ENCODE measurements around the gene ECHS1. TPM values are rescaled to one million over a fixed set of nuclear protein-coding genes. Genes with fewer than 3 reads are reported as not detected.

Gene ECHS1
- total and polyA plus RNA-seq, 10 of the 15 experiments (the other 5 are each of a cell fraction or from before 2014, with no cell fraction given): 32.7 to 164 (median 62.4) TPM

DNA sequence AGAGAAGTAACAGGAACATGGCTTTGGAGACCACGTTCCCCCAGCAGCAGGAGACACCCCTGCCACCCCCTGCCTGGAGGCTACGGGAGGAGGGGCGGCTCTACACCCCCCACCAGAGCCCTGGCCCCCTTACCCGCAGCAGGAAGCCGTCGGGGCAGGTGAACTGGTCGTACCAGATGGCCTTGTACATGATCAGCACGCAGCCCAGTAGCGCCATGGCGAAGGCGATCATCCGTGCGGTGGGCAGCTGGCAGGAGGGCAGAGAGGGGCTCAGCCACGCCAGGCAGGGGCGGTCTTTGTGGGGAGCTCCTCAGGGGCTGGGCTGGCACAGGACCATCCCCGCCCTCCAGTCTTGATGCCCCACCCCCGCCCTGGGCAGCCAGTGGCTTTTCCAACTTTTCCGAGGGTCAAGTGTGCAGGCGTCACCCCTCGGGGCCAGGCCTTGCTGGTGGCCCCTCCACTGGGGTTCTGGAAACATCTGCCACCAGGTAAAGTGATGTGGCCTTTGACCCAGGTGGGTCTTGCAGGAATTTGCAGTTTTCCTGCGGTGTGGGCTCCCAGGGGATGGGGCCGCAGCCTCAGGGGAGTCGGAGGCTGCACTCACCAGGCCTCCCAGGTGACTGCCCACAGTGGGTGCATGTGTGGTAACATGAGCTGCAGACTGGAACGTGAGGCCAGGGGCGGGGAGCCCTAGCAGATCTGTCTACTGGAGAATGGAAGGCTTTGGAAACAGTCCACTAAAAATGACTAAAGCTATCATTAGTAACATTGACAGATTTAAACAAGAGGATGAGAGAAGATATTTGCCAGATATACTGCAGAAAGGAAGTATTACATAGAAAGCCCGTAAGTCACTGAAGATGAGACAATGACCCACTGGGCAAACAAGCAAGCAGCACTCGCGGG lies 46.2 kb downstream of the ECHS1 start:
- no TSS peak for BruUV-seq (replicated peaks)
- Histone ChIP-seq H3K36me3 (ENCODE audit: control insufficient read depth in 2 of 2, insufficient read depth in 2 of 2, low read length in 1 of 2) (no peaks in the 10 kb centered on the region), H3K79me2 (ENCODE audit: control insufficient read depth, insufficient read depth, low read length) (no peaks in the 10 kb centered on the region), H2AFZ (ENCODE audit: control insufficient read depth, low read depth, low read length) (no peak overlapping the region), H3K27me3 (replicated peaks in 1 of 2; ENCODE audit: control insufficient read depth in 2 of 2, insufficient read depth in 2 of 2, low read length in 1 of 2) (peaks cover 4 to 6% of the 10 kb centered on the region in 2 experiments), H3K9ac (ENCODE audit: control insufficient read depth, insufficient read depth, low read length) (no peak overlapping the region), H3K27ac (ENCODE audit: control insufficient read depth, insufficient read depth) (no peak overlapping the region), H3K9me3 (replicated peaks; ENCODE audit: control insufficient read depth, insufficient read depth, low read length) (no peaks in the 10 kb centered on the region), H3K4me1 (ENCODE audit: control insufficient read depth, insufficient read depth, low read length) (no peaks in the 10 kb centered on the region), H3K4me2 (ENCODE audit: control insufficient read depth, insufficient read depth) (no peak overlapping the region), H3K4me3 (no peak overlapping the region), H4K20me1 (ENCODE audit: control insufficient read depth, insufficient read depth) (no peaks in the 10 kb centered on the region)
- TF ChIP-seq NR2C2 (IDR thresholded peaks at IDR 0.05; ENCODE audit: borderline replicate concordance, control insufficient read depth, insufficient read length, low read depth): no peak
- no peak for TF ChIP-seq FOXK2 (IDR thresholded peaks at IDR 0.05)
- TF ChIP-seq SREBF1 (IDR thresholded peaks at IDR 0.05; ENCODE audit: low read length): no peak
- no peak for TF ChIP-seq FOS (IDR thresholded peaks at IDR 0.05; ENCODE audit: borderline replicate concordance, extremely low read depth, insufficient read length)
- TF ChIP-seq TBL1XR1 (IDR thresholded peaks at IDR 0.05; ENCODE audit: low read depth, low read length): no peak
- TF ChIP-seq, protein P1, sequence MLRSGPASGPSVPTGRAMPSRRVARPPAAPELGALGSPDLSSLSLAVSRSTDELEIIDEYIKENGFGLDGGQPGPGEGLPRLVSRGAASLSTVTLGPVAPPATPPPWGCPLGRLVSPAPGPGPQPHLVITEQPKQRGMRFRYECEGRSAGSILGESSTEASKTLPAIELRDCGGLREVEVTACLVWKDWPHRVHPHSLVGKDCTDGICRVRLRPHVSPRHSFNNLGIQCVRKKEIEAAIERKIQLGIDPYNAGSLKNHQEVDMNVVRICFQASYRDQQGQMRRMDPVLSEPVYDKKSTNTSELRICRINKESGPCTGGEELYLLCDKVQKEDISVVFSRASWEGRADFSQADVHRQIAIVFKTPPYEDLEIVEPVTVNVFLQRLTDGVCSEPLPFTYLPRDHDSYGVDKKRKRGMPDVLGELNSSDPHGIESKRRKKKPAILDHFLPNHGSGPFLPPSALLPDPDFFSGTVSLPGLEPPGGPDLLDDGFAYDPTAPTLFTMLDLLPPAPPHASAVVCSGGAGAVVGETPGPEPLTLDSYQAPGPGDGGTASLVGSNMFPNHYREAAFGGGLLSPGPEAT (IDR thresholded peaks at IDR 0.05; ENCODE audit: low read depth): no peak
- no peak for TF ChIP-seq CREB1 (IDR thresholded peaks at IDR 0.05; ENCODE audit: low read depth)
- TF ChIP-seq SUZ12 (IDR thresholded peaks at IDR 0.05; ENCODE audit: unreplicated experiment): no peak
- no peak for TF ChIP-seq KLF5 (IDR thresholded peaks at IDR 0.05; ENCODE audit: partially characterized antibody)
- TF ChIP-seq, protein P2, sequence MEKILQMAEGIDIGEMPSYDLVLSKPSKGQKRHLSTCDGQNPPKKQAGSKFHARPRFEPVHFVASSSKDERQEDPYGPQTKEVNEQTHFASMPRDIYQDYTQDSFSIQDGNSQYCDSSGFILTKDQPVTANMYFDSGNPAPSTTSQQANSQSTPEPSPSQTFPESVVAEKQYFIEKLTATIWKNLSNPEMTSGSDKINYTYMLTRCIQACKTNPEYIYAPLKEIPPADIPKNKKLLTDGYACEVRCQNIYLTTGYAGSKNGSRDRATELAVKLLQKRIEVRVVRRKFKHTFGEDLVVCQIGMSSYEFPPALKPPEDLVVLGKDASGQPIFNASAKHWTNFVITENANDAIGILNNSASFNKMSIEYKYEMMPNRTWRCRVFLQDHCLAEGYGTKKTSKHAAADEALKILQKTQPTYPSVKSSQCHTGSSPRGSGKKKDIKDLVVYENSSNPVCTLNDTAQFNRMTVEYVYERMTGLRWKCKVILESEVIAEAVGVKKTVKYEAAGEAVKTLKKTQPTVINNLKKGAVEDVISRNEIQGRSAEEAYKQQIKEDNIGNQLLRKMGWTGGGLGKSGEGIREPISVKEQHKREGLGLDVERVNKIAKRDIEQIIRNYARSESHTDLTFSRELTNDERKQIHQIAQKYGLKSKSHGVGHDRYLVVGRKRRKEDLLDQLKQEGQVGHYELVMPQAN (conservative IDR thresholded peaks at IDR 0.05): no peak
- TF ChIP-seq, protein P3, sequence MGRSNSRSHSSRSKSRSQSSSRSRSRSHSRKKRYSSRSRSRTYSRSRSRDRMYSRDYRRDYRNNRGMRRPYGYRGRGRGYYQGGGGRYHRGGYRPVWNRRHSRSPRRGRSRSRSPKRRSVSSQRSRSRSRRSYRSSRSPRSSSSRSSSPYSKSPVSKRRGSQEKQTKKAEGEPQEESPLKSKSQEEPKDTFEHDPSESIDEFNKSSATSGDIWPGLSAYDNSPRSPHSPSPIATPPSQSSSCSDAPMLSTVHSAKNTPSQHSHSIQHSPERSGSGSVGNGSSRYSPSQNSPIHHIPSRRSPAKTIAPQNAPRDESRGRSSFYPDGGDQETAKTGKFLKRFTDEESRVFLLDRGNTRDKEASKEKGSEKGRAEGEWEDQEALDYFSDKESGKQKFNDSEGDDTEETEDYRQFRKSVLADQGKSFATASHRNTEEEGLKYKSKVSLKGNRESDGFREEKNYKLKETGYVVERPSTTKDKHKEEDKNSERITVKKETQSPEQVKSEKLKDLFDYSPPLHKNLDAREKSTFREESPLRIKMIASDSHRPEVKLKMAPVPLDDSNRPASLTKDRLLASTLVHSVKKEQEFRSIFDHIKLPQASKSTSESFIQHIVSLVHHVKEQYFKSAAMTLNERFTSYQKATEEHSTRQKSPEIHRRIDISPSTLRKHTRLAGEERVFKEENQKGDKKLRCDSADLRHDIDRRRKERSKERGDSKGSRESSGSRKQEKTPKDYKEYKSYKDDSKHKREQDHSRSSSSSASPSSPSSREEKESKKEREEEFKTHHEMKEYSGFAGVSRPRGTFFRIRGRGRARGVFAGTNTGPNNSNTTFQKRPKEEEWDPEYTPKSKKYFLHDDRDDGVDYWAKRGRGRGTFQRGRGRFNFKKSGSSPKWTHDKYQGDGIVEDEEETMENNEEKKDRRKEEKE (IDR thresholded peaks at IDR 0.05): no peak
- no peak for TF ChIP-seq ZNF24 (IDR thresholded peaks at IDR 0.05)
- ATAC-seq: no peak
- no peak for FAIRE-seq
- CTCF ChIA-PET: interaction anchor here (3.8 kb wide), 1 partner anchor 193 kb away, joined by 24 read pairs; no protein-coding TSS in a partner anchor
- WGBS (ENCODE audit: insufficient coverage, insufficient replicate concordance, low lambda C conversion rate, missing lambda C conversion rate): 13% methylated on average over 28 of the region's 28 CpGs
- intact Hi-C loops (cut with micrococcal nuclease; ENCODE audit: unreplicated experiment) (loop anchor here (5.0 kb wide), 1 partner anchor 65 kb away; the partner anchor contains the start of gene MTG1), in situ Hi-C loops (cut with MboI) (loop anchor here (5.0 kb wide), 1 partner anchor 170 kb away; no protein-coding TSS in a partner anchor)
- RAD21 ChIA-PET (ENCODE audit: unreplicated experiment): no interaction called here
- DNase-seq (ENCODE audit: low read depth, low spot score): no peak
- SMC1A ChIA-PET (ENCODE audit: uncharacterized antibody, unreplicated experiment): no interaction called here
- POLR2A ChIA-PET: no interaction called here

All from GM12878 (cell line).